Thoracic aorta endothelial cell (primary cell): ENCODE measurements around the gene CTSC. TPM values are rescaled to one million over a fixed set of nuclear protein-coding genes. Genes with fewer than 3 reads are reported as not detected.

ENCODE experiments used
- total RNA-seq: library from RNA; depleted of rRNA; stranded (reverse); fragments of >200 nt; gene quantifications from 2 replicates; pipeline ENCODE4 v1.2.3, GENCODE V29; 2012

CTSC gene
- total RNA-seq, result 190 and 219 TPM in 2 replicates

GRCh38 chr11:88337181-88337986 is at the start of gene CTSC:
Gene CTSC (minus strand): TSS chr11:88337736. CDS start chr11:88337672, 64 bp downstream.

Other genes starting within 250 kb of the CTSC start
- 5.1 and 8.6 TPM in 2 replicates for gene RAB38, start 162.3 kb downstream of the CTSC start, total RNA-seq